GM23338 (cell line): ENCODE data around the gene ITGAL. TPM values are rescaled to one million over a fixed set of nuclear protein-coding genes. Genes with fewer than 3 reads are reported as not detected.

Source experiments
- ATAC-seq: fragments of 200-7000 bp; cut with Tn5 transposase; 3 replicates; pipeline ENCODE4 v1.9.1; 2020
- DNase-seq: peaks from one replicate; pipeline ENCODE4 v3.0.0-alpha.2; 2015; ENCODE audit warnings: low spot score
- H2AFZ ChIP-seq: fragments of 200-600 bp; sonication (generic); 2 replicates; pipeline ENCODE4 v1.8.0; 2016; ENCODE audit warnings: antibody characterized with exemption, mild to moderate bottlenecking, moderate library complexity
- H3F3A ChIP-seq: fragments of 200-600 bp; sonication (generic); replicated peaks from 2 replicates; pipeline ENCODE4 v1.8.0; 2017; ENCODE audit warnings: antibody characterized with exemption, mixed run types, low read depth
- H3K27ac ChIP-seq: fragments of 200-600 bp; sonication (generic); 2 replicates; pipeline ENCODE4 v1.6.1; 2016; ENCODE audit warnings: low read depth
- H3K27me3 ChIP-seq: fragments of 200-600 bp; sonication (generic); 2 replicates; pipeline ENCODE4 v1.8.0; 2016; ENCODE audit warnings: mild to moderate bottlenecking, mixed run types, moderate library complexity; ENCODE audit not compliant: insufficient read depth
- H3K36me3 ChIP-seq: fragments of 200-600 bp; sonication (generic); 2 replicates; pipeline ENCODE4 v1.8.0; 2016; ENCODE audit warnings: mild to moderate bottlenecking; ENCODE audit not compliant: insufficient read depth
- H3K4me1 ChIP-seq: fragments of 200-600 bp; sonication (generic); 2 replicates; pipeline ENCODE4 v1.8.0; 2016; ENCODE audit warnings: mild to moderate bottlenecking, moderate library complexity; ENCODE audit not compliant: insufficient read depth
- H3K4me2 ChIP-seq: fragments of 200-600 bp; sonication (generic); 2 replicates; pipeline ENCODE4 v1.7.1; 2017; ENCODE audit warnings: mixed run types
- H3K4me3 ChIP-seq: fragments of 200-600 bp; sonication (generic); 2 replicates; pipeline ENCODE4 v1.6.1; 2016; ENCODE audit warnings: mixed run types
- H3K79me2 ChIP-seq: fragments of 200-600 bp; sonication (generic); replicated peaks from 2 replicates; pipeline ENCODE4 v1.8.0; 2017; ENCODE audit warnings: mild to moderate bottlenecking; ENCODE audit not compliant: insufficient read depth
- H3K9me2 ChIP-seq: fragments of 200-600 bp; sonication (generic); 2 replicates; pipeline ENCODE4 v1.8.0; 2017; ENCODE audit not compliant: insufficient read depth
- H4K20me1 ChIP-seq: fragments of 200-600 bp; sonication (generic); replicated peaks from 2 replicates; pipeline ENCODE4 v1.8.0; 2017; ENCODE audit warnings: mild to moderate bottlenecking; ENCODE audit not compliant: insufficient read depth
- H3K27ac Mint-ChIP-seq: 2 replicates; pipeline ENCODE4 v1.8.0; 2020; ENCODE audit warnings: inconsistent platforms, mild to moderate bottlenecking, moderate library complexity, mixed read lengths
- H3K27me3 Mint-ChIP-seq: 3 replicates; pipeline ENCODE4 v1.8.0; 2022; ENCODE audit warnings: low read depth, mild to moderate bottlenecking, moderate library complexity, mixed read lengths, inconsistent platforms; ENCODE audit not compliant: insufficient read depth, poor library complexity
- H3K36me3 Mint-ChIP-seq: 3 replicates; pipeline ENCODE4 v1.8.0; 2021; ENCODE audit warnings: low read depth, mild to moderate bottlenecking, inconsistent platforms, moderate library complexity, mixed read lengths
- H3K4me1 Mint-ChIP-seq: 3 replicates; pipeline ENCODE4 v1.8.0; 2020; ENCODE audit warnings: mild to moderate bottlenecking, inconsistent platforms, mixed read lengths
- H3K4me3 Mint-ChIP-seq: 3 replicates; pipeline ENCODE4 v1.8.0; 2021; ENCODE audit warnings: moderate library complexity, mild to moderate bottlenecking, inconsistent platforms, mixed read lengths
- H3K9me3 Mint-ChIP-seq: 3 replicates; pipeline ENCODE4 v1.8.0; 2020; ENCODE audit warnings: moderate library complexity, mild to moderate bottlenecking, inconsistent platforms, mixed read lengths
- CREB1 ChIP-seq: fragments of 250-450 bp; sonication (Bioruptor Pico); IDR thresholded peaks from 2 replicates; pipeline ENCODE4 v1.5.0; 2020; ENCODE audit warnings: low read depth, mild to moderate bottlenecking, moderate library complexity
- EZH2 ChIP-seq: fragments of 200-600 bp; sonication (generic); IDR thresholded peaks from one replicate; pipeline ENCODE4 v1.8.0; 2017; ENCODE audit warnings: antibody characterized with exemption, mild to moderate bottlenecking, low read depth; ENCODE audit not compliant: unreplicated experiment
- EZH2phosphoT487 ChIP-seq: fragments of 200-600 bp; sonication (generic); IDR thresholded peaks from one replicate; pipeline ENCODE4 v1.8.1; 2018; ENCODE audit warnings: antibody characterized with exemption; ENCODE audit not compliant: unreplicated experiment
- JUNB ChIP-seq: IDR thresholded peaks from one replicate; pipeline ENCODE4 v1.6.1; 2016; ENCODE audit warnings: antibody characterized with exemption; ENCODE audit not compliant: unreplicated experiment
- NANOG ChIP-seq: IDR thresholded peaks from 2 replicates; pipeline ENCODE4 v1.6.1; 2016; ENCODE audit warnings: antibody characterized with exemption, borderline replicate concordance
- POLR2AphosphoS5 ChIP-seq: IDR thresholded peaks from 2 replicates; pipeline ENCODE4 v1.6.1; 2016; ENCODE audit warnings: antibody characterized with exemption, low read depth
- STAT1 ChIP-seq: IDR thresholded peaks from one replicate; pipeline ENCODE4 v1.6.1; 2016; ENCODE audit warnings: antibody characterized with exemption; ENCODE audit not compliant: unreplicated experiment
- ZNF114 ChIP-seq: fragments of 250-450 bp; sonication (Bioruptor Pico); IDR thresholded peaks from 2 replicates; pipeline ENCODE4 v1.5.0; 2020; ENCODE audit warnings: mild to moderate bottlenecking, moderate library complexity
- ZNF331 ChIP-seq: fragments of 250-450 bp; sonication (Bioruptor Pico); IDR thresholded peaks from 2 replicates; pipeline ENCODE4 v1.5.0; 2020; ENCODE audit warnings: low read depth, mild to moderate bottlenecking, moderate library complexity
- polyA plus RNA-seq: library from polyadenylated mRNA; unstranded; fragments of >200 nt; fragmentation: Nextera tagmentation; extraction: Ambion mirVana; gene quantifications from 2 replicates; pipeline ENCODE4 v1.2.1, GENCODE V29; 2016
- total RNA-seq: library from RNA; depleted of rRNA; stranded (reverse); fragments of >200 nt; shearing (Covaris generic); gene quantifications from 2 replicates; pipeline ENCODE4 v1.2.3, GENCODE V29; 2014
- TF ChIP-seq, protein P1 (sequence below): fragments of 250-450 bp; sonication (Bioruptor Pico); IDR thresholded peaks from 2 replicates; pipeline ENCODE4 v1.5.0; 2020; ENCODE audit warnings: mild to moderate bottlenecking, moderate library complexity
- TF ChIP-seq, protein P2 (sequence below): IDR thresholded peaks from 2 replicates; pipeline ENCODE4 v1.6.1; 2016; ENCODE audit warnings: antibody characterized with exemption
- TF ChIP-seq, protein P3 (sequence below), 2 experiments: fragments of 200-600 bp in 1 of 2; sonication (generic) in 1 of 2; conservative IDR thresholded peaks; 2 replicates each; pipeline versions ENCODE4 v1.5.1 to v1.6.1; 2016 to 2017; ENCODE audit warnings: antibody characterized with exemption in 2 of 2, low read depth in 2 of 2, mild to moderate bottlenecking in 2 of 2, moderate library complexity in 1 of 2
- TF ChIP-seq, protein P4 (sequence below): IDR thresholded peaks from one replicate; pipeline ENCODE4 v1.6.1; 2018; ENCODE audit warnings: antibody characterized with exemption; ENCODE audit not compliant: unreplicated experiment

The ITGAL gene
- total and polyA plus RNA-seq, 2 experiments from 2014 or later = 0.05 to 0.07 TPM

DNA sequence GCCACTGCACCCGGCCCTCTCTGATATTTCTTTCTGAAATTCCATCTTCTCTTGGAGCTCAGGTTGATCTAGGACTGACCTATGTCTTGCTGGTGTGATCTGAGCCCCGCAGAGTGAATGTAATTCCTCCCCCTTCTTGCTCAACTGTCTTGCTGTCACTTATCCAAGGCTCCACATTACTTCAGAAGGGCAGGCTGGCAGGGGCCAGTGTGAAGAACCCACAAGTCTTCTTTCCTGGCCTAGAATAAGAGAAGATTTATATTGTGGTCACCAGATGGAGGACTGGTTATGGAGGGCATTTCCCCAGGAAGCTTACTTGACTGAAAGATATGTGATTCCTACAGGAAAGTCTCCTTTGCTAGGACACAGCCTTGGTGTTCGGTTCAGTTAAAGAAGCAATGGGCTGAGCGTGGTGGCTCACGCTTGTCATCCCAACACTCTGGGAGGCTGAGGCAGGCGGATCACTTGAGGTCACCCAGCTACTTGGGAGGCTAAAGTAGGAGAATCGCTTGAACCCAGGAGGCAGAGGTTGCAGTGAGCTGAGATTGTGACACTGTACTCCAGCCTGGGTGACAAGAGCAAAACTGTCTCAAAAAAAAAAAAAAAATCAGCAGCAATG is 13.4 kb downstream of the ITGAL start:
- Histone ChIP-seq H3K27me3 (no peaks in the 10 kb centered on the region), H3K27ac (no peak overlapping the region), H3F3A (no peaks in the 10 kb centered on the region), H4K20me1 (no peaks in the 10 kb centered on the region), H3K4me2 (no peak overlapping the region), H3K9me2 (no peaks in the 10 kb centered on the region), H3K79me2 (no peaks in the 10 kb centered on the region), H3K4me3 (no peak overlapping the region), H2AFZ (peak overlapping the region; percentile 88), H3K36me3 (no peaks in the 10 kb centered on the region), H3K4me1 (no peaks in the 10 kb centered on the region)
- ATAC-seq = no peak
- H3K4me3 Mint-ChIP-seq = no peak overlapping the region
- H3K4me1 Mint-ChIP-seq = peaks cover 9% of the 10 kb centered on the region
- no peaks in the 10 kb centered on the region for H3K9me3 Mint-ChIP-seq
- no peaks in the 10 kb centered on the region for H3K36me3 Mint-ChIP-seq
- H3K27ac Mint-ChIP-seq = no peak overlapping the region
- no peak for DNase-seq
- TF ChIP-seq NANOG (no peak), JUNB (no peak), CREB1 (CRISPR knock-in tag) (no peak), STAT1 (no peak), POLR2AphosphoS5 (no peak), EZH2 (no peak), ZNF114 (CRISPR knock-in tag) (no peak), ZNF331 (no peak), EZH2phosphoT487 (no peak)
- TF ChIP-seq, protein P1, sequence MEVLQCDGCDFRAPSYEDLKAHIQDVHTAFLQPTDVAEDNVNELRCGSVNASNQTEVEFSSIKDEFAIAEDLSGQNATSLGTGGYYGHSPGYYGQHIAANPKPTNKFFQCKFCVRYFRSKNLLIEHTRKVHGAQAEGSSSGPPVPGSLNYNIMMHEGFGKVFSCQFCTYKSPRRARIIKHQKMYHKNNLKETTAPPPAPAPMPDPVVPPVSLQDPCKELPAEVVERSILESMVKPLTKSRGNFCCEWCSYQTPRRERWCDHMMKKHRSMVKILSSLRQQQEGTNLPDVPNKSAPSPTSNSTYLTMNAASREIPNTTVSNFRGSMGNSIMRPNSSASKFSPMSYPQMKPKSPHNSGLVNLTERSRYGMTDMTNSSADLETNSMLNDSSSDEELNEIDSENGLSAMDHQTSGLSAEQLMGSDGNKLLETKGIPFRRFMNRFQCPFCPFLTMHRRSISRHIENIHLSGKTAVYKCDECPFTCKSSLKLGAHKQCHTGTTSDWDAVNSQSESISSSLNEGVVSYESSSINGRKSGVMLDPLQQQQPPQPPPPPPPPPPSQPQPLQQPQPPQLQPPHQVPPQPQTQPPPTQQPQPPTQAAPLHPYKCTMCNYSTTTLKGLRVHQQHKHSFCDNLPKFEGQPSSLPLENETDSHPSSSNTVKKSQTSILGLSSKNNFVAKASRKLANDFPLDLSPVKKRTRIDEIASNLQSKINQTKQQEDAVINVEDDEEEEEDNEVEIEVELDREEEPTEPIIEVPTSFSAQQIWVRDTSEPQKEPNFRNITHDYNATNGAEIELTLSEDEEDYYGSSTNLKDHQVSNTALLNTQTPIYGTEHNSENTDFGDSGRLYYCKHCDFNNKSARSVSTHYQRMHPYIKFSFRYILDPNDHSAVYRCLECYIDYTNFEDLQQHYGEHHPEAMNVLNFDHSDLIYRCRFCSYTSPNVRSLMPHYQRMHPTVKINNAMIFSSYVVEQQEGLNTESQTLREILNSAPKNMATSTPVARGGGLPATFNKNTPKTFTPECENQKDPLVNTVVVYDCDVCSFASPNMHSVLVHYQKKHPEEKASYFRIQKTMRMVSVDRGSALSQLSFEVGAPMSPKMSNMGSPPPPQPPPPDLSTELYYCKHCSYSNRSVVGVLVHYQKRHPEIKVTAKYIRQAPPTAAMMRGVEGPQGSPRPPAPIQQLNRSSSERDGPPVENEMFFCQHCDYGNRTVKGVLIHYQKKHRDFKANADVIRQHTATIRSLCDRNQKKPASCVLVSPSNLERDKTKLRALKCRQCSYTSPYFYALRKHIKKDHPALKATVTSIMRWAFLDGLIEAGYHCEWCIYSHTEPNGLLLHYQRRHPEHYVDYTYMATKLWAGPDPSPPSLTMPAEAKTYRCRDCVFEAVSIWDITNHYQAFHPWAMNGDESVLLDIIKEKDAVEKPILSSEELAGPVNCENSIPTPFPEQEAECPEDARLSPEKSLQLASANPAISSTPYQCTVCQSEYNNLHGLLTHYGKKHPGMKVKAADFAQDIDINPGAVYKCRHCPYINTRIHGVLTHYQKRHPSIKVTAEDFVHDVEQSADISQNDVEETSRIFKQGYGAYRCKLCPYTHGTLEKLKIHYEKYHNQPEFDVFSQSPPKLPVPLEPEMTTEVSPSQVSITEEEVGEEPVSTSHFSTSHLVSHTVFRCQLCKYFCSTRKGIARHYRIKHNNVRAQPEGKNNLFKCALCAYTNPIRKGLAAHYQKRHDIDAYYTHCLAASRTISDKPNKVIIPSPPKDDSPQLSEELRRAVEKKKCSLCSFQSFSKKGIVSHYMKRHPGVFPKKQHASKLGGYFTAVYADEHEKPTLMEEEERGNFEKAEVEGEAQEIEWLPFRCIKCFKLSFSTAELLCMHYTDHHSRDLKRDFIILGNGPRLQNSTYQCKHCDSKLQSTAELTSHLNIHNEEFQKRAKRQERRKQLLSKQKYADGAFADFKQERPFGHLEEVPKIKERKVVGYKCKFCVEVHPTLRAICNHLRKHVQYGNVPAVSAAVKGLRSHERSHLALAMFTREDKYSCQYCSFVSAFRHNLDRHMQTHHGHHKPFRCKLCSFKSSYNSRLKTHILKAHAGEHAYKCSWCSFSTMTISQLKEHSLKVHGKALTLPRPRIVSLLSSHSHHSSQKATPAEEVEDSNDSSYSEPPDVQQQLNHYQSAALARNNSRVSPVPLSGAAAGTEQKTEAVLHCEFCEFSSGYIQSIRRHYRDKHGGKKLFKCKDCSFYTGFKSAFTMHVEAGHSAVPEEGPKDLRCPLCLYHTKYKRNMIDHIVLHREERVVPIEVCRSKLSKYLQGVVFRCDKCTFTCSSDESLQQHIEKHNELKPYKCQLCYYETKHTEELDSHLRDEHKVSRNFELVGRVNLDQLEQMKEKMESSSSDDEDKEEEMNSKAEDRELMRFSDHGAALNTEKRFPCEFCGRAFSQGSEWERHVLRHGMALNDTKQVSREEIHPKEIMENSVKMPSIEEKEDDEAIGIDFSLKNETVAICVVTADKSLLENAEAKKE (CRISPR knock-in tag) = no peak
- TF ChIP-seq, protein P2, sequence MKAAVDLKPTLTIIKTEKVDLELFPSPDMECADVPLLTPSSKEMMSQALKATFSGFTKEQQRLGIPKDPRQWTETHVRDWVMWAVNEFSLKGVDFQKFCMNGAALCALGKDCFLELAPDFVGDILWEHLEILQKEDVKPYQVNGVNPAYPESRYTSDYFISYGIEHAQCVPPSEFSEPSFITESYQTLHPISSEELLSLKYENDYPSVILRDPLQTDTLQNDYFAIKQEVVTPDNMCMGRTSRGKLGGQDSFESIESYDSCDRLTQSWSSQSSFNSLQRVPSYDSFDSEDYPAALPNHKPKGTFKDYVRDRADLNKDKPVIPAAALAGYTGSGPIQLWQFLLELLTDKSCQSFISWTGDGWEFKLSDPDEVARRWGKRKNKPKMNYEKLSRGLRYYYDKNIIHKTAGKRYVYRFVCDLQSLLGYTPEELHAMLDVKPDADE = no peak
- TF ChIP-seq, protein P3, sequence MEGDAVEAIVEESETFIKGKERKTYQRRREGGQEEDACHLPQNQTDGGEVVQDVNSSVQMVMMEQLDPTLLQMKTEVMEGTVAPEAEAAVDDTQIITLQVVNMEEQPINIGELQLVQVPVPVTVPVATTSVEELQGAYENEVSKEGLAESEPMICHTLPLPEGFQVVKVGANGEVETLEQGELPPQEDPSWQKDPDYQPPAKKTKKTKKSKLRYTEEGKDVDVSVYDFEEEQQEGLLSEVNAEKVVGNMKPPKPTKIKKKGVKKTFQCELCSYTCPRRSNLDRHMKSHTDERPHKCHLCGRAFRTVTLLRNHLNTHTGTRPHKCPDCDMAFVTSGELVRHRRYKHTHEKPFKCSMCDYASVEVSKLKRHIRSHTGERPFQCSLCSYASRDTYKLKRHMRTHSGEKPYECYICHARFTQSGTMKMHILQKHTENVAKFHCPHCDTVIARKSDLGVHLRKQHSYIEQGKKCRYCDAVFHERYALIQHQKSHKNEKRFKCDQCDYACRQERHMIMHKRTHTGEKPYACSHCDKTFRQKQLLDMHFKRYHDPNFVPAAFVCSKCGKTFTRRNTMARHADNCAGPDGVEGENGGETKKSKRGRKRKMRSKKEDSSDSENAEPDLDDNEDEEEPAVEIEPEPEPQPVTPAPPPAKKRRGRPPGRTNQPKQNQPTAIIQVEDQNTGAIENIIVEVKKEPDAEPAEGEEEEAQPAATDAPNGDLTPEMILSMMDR (conservative IDR thresholded peaks at IDR 0.05; ENCODE audit: low read depth in 2 of 2) = no peak
- TF ChIP-seq, protein P4, sequence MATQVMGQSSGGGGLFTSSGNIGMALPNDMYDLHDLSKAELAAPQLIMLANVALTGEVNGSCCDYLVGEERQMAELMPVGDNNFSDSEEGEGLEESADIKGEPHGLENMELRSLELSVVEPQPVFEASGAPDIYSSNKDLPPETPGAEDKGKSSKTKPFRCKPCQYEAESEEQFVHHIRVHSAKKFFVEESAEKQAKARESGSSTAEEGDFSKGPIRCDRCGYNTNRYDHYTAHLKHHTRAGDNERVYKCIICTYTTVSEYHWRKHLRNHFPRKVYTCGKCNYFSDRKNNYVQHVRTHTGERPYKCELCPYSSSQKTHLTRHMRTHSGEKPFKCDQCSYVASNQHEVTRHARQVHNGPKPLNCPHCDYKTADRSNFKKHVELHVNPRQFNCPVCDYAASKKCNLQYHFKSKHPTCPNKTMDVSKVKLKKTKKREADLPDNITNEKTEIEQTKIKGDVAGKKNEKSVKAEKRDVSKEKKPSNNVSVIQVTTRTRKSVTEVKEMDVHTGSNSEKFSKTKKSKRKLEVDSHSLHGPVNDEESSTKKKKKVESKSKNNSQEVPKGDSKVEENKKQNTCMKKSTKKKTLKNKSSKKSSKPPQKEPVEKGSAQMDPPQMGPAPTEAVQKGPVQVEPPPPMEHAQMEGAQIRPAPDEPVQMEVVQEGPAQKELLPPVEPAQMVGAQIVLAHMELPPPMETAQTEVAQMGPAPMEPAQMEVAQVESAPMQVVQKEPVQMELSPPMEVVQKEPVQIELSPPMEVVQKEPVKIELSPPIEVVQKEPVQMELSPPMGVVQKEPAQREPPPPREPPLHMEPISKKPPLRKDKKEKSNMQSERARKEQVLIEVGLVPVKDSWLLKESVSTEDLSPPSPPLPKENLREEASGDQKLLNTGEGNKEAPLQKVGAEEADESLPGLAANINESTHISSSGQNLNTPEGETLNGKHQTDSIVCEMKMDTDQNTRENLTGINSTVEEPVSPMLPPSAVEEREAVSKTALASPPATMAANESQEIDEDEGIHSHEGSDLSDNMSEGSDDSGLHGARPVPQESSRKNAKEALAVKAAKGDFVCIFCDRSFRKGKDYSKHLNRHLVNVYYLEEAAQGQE = no peak
- H3K27me3 Mint-ChIP-seq = peaks cover 10% of the 10 kb centered on the region
